ENCODE data around the gene NTRK2.
"Not testable (repeated sequence)": the region's sequence is repeated elsewhere in the genome, so short reads cannot be mapped to it uniquely, and the experiment has no call there.

The NTRK2 gene

DNA sequence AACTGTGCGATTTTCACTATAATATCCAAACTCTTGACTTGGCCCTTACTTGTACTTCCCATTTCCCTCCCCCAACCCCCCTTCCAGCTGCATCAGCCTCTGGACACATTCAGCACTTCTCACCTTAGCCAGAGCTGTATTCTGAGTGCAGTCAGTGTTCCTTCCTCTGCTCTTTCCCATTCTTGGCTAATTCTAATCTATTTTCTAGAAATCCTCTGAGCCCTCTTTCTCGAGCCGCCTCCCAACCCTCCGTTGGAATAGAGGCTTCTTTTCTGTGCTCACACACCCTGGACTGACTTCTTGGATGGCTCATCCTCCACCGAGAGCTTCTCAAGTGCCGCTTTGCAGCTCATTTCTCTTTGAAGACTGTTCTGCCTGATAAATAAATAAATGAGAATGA is 188.8 kb downstream of the NTRK2 start:
- no peak for DNase-seq

GRCh38 chr9:84860249-84861115 is 191.0 kb downstream of the NTRK2 start:
- DNase-seq = no peak

GRCh38 chr9:84861455-84861854 is 191.9 kb downstream of the NTRK2 start:
- no peak for DNase-seq

DNA sequence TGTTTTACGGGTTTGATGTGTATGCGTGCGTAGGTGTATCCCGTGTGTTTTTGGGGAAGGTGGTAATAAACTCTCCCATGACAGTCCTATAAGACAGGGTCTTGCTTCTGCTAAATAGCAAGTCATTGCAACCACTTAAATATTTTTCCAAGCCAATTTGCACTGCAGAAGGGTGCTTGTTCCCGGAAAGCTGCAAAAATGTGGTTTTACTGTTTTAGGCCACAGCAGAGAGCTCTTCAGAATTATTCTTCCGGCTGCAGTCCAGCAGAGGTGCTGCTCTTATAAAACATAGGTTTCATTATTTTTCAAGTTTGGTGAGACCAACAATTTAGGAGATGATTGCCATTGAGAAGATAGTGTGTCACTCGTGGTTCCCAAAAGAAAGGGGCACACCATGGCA is 192.8 kb downstream of the NTRK2 start:
- DNase-seq = no peak

GRCh38 chr9:84862810-84863287 is 193.3 kb downstream of the NTRK2 start:
- no peak for DNase-seq

- no peak for DNase-seq
Observed at GRCh38 chr9:84863372-84863771, 193.8 kb downstream of the NTRK2 start.

DNA sequence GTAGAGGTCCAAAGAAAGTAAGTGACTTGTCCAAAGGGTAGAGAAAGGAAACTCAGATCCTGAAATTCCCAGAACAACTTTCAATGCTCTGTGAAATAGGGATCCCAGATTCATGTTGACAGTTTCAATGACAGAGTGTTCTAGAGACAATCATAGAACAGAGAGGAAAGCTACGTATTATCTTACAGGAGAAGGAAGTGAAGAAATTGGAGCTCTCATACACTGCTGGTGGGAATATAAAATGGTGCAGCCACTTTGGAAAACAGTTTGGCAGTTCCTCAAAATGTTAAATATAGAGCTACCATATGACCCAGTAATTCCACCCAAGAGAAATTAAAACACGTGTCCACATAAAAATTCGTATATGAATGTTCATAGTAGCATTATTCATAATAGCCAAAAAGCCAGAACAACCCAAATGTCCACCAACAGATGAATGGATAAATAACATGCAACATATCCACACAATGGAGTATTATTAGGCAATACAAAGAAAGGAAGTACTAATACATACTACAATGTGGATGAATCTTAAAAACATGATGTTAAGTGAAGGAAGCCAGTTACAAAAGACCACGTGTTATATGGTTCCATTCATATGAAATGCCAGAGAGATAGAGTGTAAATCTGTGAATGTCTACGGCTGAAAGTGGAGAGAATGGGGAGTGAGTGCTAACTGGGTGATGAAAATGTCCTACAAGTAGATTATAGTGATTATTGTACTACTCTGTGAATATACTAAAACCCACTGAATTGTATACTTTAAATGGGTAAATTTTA is 197.1 kb downstream of the NTRK2 start:
- no peak for DNase-seq

GRCh38 chr9:84867186-84867585 is 197.7 kb downstream of the NTRK2 start:
- DNase-seq = no peak

DNA sequence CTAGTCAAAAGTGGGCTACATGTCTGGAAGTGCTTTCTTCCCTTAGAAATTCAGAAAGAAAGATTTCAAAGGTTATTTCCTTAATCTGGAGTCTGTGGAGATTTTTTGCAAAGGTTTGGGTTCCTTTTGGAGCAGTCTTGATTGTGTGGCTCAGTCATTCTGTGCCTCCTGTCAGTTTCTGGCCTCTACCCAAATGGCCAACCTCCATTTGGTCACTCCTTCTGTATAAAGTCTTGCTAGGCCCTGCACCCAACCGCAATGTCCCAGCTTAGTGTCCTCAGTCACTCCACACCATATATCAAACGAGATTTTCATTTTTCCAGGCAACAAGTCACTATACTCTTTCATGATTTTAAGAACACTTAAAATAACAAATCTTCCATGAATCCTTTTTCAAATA is 199.6 kb downstream of the NTRK2 start:
- DNase-seq = no peak

- DNase-seq = no peak
Observed at GRCh38 chr9:84871983-84872382, 202.5 kb downstream of the NTRK2 start.

GRCh38 chr9:84874022-84874421 is 204.5 kb downstream of the NTRK2 start:
- DNase-seq = no peak

DNA sequence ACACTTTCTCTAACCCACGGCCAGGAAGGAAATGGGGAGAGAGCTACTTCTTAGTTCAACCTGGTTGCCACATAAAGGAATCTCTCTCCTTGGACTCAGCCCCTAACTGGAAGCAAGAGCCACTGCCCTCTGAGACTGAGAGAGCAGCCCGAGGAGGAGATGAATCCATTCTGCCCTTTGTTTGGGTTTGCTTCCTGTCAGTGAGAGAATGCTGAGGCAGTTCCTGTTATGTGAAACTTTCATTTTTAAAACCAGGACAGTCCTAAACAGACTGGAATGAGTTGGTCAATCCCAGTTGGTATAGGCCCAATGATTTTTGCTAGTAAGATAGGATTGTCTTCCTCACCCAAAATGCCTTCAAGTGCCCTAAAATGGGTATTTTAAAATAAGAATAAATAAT is 205.1 kb downstream of the NTRK2 start:
- DNase-seq = no peak

DNA sequence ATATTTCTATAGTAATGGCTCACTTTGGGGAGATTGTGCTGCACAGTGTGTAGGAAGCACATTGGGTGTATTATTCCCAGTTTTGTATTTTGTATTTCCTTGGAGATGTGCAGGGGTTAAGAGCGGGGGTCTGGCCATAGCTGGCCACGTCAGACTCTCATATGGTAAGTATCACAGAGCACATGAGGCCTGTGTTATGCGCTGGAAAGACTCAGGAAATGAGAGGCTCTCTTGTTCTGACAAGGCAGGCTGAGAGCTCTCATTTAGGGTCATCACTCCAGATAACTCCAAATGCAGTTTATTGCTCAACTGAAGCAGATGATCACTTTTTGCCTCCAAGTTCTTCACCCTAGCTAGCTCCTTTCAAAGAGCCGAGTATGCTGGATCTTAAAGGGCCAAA is 205.7 kb downstream of the NTRK2 start:
- no peak for DNase-seq

- DNase-seq = no peak
Observed at GRCh38 chr9:84879631-84880030, 210.1 kb downstream of the NTRK2 start.

GRCh38 chr9:84880835-84881234 is 211.3 kb downstream of the NTRK2 start:
- DNase-seq = no peak

GRCh38 chr9:84886866-84887265 is 217.3 kb downstream of the NTRK2 start:
- DNase-seq = no peak

GRCh38 chr9:84891924-84892323 is 222.4 kb downstream of the NTRK2 start:
- DNase-seq = no peak

- DNase-seq = no peak
Observed at GRCh38 chr9:84893419-84894128, 224.0 kb downstream of the NTRK2 start.

GRCh38 chr9:84894859-84895258 is 225.3 kb downstream of the NTRK2 start:
- no peak for DNase-seq

GRCh38 chr9:84897362-84898094 is 228.0 kb downstream of the NTRK2 start:
- DNase-seq = no peak

GRCh38 chr9:84898188-84898587 is 228.7 kb downstream of the NTRK2 start:
- DNase-seq = no peak

GRCh38 chr9:84898618-84899017 is 229.1 kb downstream of the NTRK2 start:
- DNase-seq = not testable (repeated sequence)

GRCh38 chr9:84899326-84899725 is 229.8 kb downstream of the NTRK2 start:
- DNase-seq = no peak
